Mammary epithelial cell (primary cell): ENCODE measurements around the gene KMT2E.

Source experiments
- CTCF ChIP-seq, 2 donors: IDR thresholded peaks in 1 of 2; conservative IDR thresholded peaks in 1 of 2; 2 replicates each; pipeline ENCODE4 v1.5.1; 2011 to 2012; ENCODE audit warnings: inconsistent platforms in 2 of 2, low read length in 2 of 2, mild to moderate bottlenecking in 2 of 2, control low read depth in 1 of 2, low read depth in 1 of 2; ENCODE audit not compliant: insufficient read depth in 1 of 2; ENCODE audit errors: extremely low read depth in 1 of 2
- EZH2 ChIP-seq: IDR thresholded peaks from 2 replicates; pipeline ENCODE4 v1.6.1; 2012; ENCODE audit warnings: low read length, inconsistent platforms, borderline replicate concordance

GRCh38 chr7:105125745-105126144 lies 111.7 kb downstream of the KMT2E start:
- TF ChIP-seq CTCF (conservative IDR thresholded peaks at IDR 0.05 in 1 of 2, IDR thresholded peaks at IDR 0.05 in 1 of 2; ENCODE audit: extremely low read depth in 1 of 2, insufficient read depth in 1 of 2, low read depth in 1 of 2, low read length in 2 of 2) (no peak), EZH2 (no peak)
